ENCODE data around the gene NDST3.
"Not testable (repeated sequence)": the region's sequence is repeated elsewhere in the genome, so short reads cannot be mapped to it uniquely, and the experiment has no call there.

Gene NDST3

DNA sequence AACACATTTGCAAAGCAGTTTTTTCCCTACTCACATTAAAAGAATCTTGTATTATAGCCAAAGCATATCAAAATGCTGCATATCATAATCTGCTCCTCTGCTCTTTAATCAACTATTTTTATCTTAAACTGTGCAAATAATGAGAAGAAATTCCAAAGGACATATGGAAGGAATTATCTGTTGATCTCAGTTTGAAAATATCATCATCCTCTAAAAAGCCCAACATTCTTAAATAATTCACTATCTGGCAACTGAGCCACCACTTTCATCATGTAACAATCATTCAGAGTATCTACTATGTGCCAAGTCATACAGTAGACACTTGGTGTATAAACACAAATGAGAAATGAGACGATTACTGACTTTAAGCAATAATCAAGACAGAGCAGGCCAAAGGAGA, 255.5 kb downstream of the NDST3 start:
- H3K4ac ChIP-seq (ENCODE audit: low read length): no peak overlapping the region
- H3K14ac ChIP-seq (ENCODE audit: low read length): no peak overlapping the region
- H3K9me3 ChIP-seq (replicated peaks in 1 of 2; ENCODE audit: control insufficient read depth in 2 of 2, insufficient read depth in 1 of 2, low read depth in 1 of 2, low read length in 2 of 2): no peaks in the 10 kb centered on the region
- H3K18ac ChIP-seq (ENCODE audit: low read length): no peak overlapping the region
- no peak overlapping the region for H4K91ac ChIP-seq (ENCODE audit: low read depth, low read length, poor library complexity)
- no peak overlapping the region for H4K8ac ChIP-seq (ENCODE audit: low read depth, low read length)
- no peaks in the 10 kb centered on the region for H3K4me1 ChIP-seq (ENCODE audit: control insufficient read depth in 2 of 2, insufficient read depth in 1 of 2, low read depth in 1 of 2, low read length in 2 of 2)
- H3K36me3 ChIP-seq (replicated peaks in 1 of 2; ENCODE audit: control insufficient read depth in 2 of 2, insufficient read depth in 2 of 2, low read length in 2 of 2): no peaks in the 10 kb centered on the region
- no peak overlapping the region for H2AK5ac ChIP-seq (ENCODE audit: low read depth, low read length)
- DNase-seq (ENCODE audit: low spot score): no peak
- no peak overlapping the region for H3K9ac ChIP-seq (ENCODE audit: low read depth, low read length, poor library complexity)
- H3K27me3 ChIP-seq (ENCODE audit: control insufficient read depth in 3 of 3, insufficient read depth in 3 of 3, low read depth in 1 of 3, low read length in 3 of 3): no peaks in the 10 kb centered on the region
- H2AFZ ChIP-seq (ENCODE audit: low read length): no peak overlapping the region
- no CpG with 5 or more reads among the region's 1 CpG for whole genome bisulfite sequencing, 2 donors (ENCODE audit: extremely low coverage in 2 of 2, insufficient read length in 2 of 2, insufficient replicate concordance in 1 of 2)
- H3K27ac ChIP-seq (replicated peaks; ENCODE audit: low read length): no peak overlapping the region
- H3K4me3 ChIP-seq (ENCODE audit: low read length in 2 of 2): no peak overlapping the region
- H2BK120ac ChIP-seq (ENCODE audit: low read depth, low read length): no peak overlapping the region
- no peaks in the 10 kb centered on the region for H3K79me1 ChIP-seq (ENCODE audit: low read depth, low read length)
- no peak overlapping the region for H3K4me2 ChIP-seq (ENCODE audit: insufficient read depth, low read length, poor library complexity, severe bottlenecking)
- no peak overlapping the region for H2BK5ac ChIP-seq (ENCODE audit: low read length)
- no peak overlapping the region for H2BK12ac ChIP-seq (ENCODE audit: low read length)
- no peak overlapping the region for H3K23ac ChIP-seq (ENCODE audit: low read depth, low read length, poor library complexity)
- H2BK15ac ChIP-seq (ENCODE audit: low read length): no peak overlapping the region

DNA sequence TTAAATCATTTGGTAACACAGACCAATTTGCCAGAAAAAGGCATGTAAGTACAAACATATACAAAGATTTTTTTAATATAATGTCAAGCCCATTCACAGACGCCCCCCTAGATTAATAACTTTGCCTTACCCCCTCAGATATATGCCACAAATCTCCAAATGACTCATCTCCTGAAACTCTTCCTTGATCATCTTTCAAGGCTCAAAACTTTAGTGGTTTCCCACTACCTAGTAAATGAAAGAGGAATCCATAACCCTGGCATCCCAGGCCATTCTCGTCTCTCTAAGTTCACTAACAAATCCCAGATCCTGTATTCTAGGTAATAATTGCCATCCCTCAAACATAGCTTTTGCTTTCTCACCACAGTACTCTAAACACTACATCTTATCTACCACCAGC, 256.7 kb downstream of the NDST3 start:
- Histone ChIP-seq H3K14ac (ENCODE audit: low read length) (no peak overlapping the region), H3K23ac (ENCODE audit: low read depth, low read length, poor library complexity) (no peak overlapping the region), H3K36me3 (replicated peaks in 1 of 2; ENCODE audit: control insufficient read depth in 2 of 2, insufficient read depth in 2 of 2, low read length in 2 of 2) (no peaks in the 10 kb centered on the region), H3K27ac (replicated peaks; ENCODE audit: low read length) (no peak overlapping the region), H3K4ac (ENCODE audit: low read length) (no peak overlapping the region), H3K4me2 (ENCODE audit: insufficient read depth, low read length, poor library complexity, severe bottlenecking) (no peak overlapping the region), H2BK5ac (ENCODE audit: low read length) (no peak overlapping the region), H2AK5ac (ENCODE audit: low read depth, low read length) (no peak overlapping the region), H2BK15ac (ENCODE audit: low read length) (no peak overlapping the region), H4K91ac (ENCODE audit: low read depth, low read length, poor library complexity) (no peak overlapping the region), H3K9ac (ENCODE audit: low read depth, low read length, poor library complexity) (no peak overlapping the region), H4K8ac (ENCODE audit: low read depth, low read length) (no peak overlapping the region), H2BK12ac (ENCODE audit: low read length) (no peak overlapping the region), H3K9me3 (replicated peaks in 1 of 2; ENCODE audit: control insufficient read depth in 2 of 2, insufficient read depth in 1 of 2, low read depth in 1 of 2, low read length in 2 of 2) (no peaks in the 10 kb centered on the region), H3K27me3 (ENCODE audit: control insufficient read depth in 3 of 3, insufficient read depth in 3 of 3, low read depth in 1 of 3, low read length in 3 of 3) (no peaks in the 10 kb centered on the region), H3K4me3 (ENCODE audit: low read length in 2 of 2) (no peak overlapping the region), H2BK120ac (ENCODE audit: low read depth, low read length) (no peak overlapping the region), H3K18ac (ENCODE audit: low read length) (no peak overlapping the region), H3K79me1 (ENCODE audit: low read depth, low read length) (no peaks in the 10 kb centered on the region), H2AFZ (ENCODE audit: low read length) (peak overlapping the region; percentile 1), H3K4me1 (ENCODE audit: control insufficient read depth in 2 of 2, insufficient read depth in 1 of 2, low read depth in 1 of 2, low read length in 2 of 2) (no peaks in the 10 kb centered on the region)
- no peak for DNase-seq (ENCODE audit: low spot score)
- no CpG with 5 or more reads among the region's 2 CpGs for WGBS, 2 donors (ENCODE audit: extremely low coverage in 2 of 2, insufficient read length in 2 of 2, insufficient replicate concordance in 1 of 2)

DNA sequence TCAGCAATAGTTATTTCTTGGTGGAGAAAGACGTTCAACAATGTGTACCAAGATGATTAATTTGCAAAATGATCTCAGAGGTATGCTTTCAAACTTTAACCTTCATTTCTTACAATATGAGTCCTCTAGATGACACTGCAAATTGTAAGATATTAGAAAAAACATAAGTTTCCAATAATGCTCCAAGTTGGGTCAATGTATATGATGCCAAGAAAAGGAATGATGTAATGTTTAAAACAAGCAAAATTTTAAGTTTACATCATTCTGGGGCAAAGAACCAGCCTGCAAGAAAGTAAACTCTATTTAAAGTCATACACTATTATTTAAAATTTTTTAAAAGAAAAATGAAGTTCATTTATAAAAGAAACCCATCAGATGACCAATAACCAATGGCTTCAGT, 262.4 kb downstream of the NDST3 start:
- no peak overlapping the region for H3K14ac ChIP-seq (ENCODE audit: low read length)
- no peak overlapping the region for H3K4me3 ChIP-seq (ENCODE audit: low read length in 2 of 2)
- no peak overlapping the region for H3K4ac ChIP-seq (ENCODE audit: low read length)
- H2AK5ac ChIP-seq (ENCODE audit: low read depth, low read length): no peak overlapping the region
- no peak overlapping the region for H2BK15ac ChIP-seq (ENCODE audit: low read length)
- no peak overlapping the region for H3K27ac ChIP-seq (replicated peaks; ENCODE audit: low read length)
- H3K79me1 ChIP-seq (ENCODE audit: low read depth, low read length): no peaks in the 10 kb centered on the region
- H3K9ac ChIP-seq (ENCODE audit: low read depth, low read length, poor library complexity): no peak overlapping the region
- no peak overlapping the region for H2BK12ac ChIP-seq (ENCODE audit: low read length)
- DNase-seq (ENCODE audit: low spot score): no peak
- no peaks in the 10 kb centered on the region for H3K9me3 ChIP-seq (replicated peaks in 1 of 2; ENCODE audit: control insufficient read depth in 2 of 2, insufficient read depth in 1 of 2, low read depth in 1 of 2, low read length in 2 of 2)
- H2BK5ac ChIP-seq (ENCODE audit: low read length): no peak overlapping the region
- no peak overlapping the region for H3K18ac ChIP-seq (ENCODE audit: low read length)
- no peak overlapping the region for H3K4me2 ChIP-seq (ENCODE audit: insufficient read depth, low read length, poor library complexity, severe bottlenecking)
- H3K27me3 ChIP-seq (ENCODE audit: control insufficient read depth in 3 of 3, insufficient read depth in 3 of 3, low read depth in 1 of 3, low read length in 3 of 3): no peaks in the 10 kb centered on the region
- no peak overlapping the region for H4K91ac ChIP-seq (ENCODE audit: low read depth, low read length, poor library complexity)
- H3K36me3 ChIP-seq (replicated peaks in 1 of 2; ENCODE audit: control insufficient read depth in 2 of 2, insufficient read depth in 2 of 2, low read length in 2 of 2): no peaks in the 10 kb centered on the region
- H2BK120ac ChIP-seq (ENCODE audit: low read depth, low read length): no peak overlapping the region
- H4K8ac ChIP-seq (ENCODE audit: low read depth, low read length): no peak overlapping the region
- no peaks in the 10 kb centered on the region for H3K4me1 ChIP-seq (ENCODE audit: control insufficient read depth in 2 of 2, insufficient read depth in 1 of 2, low read depth in 1 of 2, low read length in 2 of 2)
- H3K23ac ChIP-seq (ENCODE audit: low read depth, low read length, poor library complexity): no peak overlapping the region
- WGBS, 2 donors (ENCODE audit: extremely low coverage in 2 of 2, insufficient read length in 2 of 2, insufficient replicate concordance in 1 of 2): no CpG with 5 or more reads among the region's 1 CpG
- H2AFZ ChIP-seq (ENCODE audit: low read length): no peak overlapping the region

DNA sequence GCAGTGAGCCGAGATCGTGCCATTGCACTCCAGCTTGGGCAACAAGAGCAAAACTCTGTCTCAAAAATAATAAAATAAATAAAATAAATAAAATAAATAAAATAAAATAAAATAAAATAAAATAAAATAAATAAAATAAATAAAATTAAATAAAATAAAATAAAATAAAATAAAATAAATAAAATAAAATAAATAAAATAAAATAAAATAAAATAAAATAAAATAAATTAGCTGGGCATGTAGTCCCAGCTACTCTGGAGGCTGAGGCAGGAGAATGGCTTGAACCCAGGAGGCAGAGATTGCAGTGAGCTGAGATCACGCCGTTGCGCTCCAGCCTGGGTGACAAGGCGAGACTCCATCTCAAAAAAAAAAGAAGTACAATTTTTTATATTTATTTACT, 265.3 kb downstream of the NDST3 start:
- not testable (repeated sequence) for H2BK12ac ChIP-seq (ENCODE audit: low read length); H3K27ac ChIP-seq (replicated peaks; ENCODE audit: low read length); H3K36me3 ChIP-seq (replicated peaks in 1 of 2; ENCODE audit: control insufficient read depth in 2 of 2, insufficient read depth in 2 of 2, low read length in 2 of 2); H2AFZ ChIP-seq (ENCODE audit: low read length); H3K4me2 ChIP-seq (ENCODE audit: insufficient read depth, low read length, poor library complexity, severe bottlenecking); H3K4me3 ChIP-seq (ENCODE audit: low read length in 2 of 2); H3K14ac ChIP-seq (ENCODE audit: low read length); H2BK15ac ChIP-seq (ENCODE audit: low read length); H3K4me1 ChIP-seq (ENCODE audit: control insufficient read depth in 2 of 2, insufficient read depth in 1 of 2, low read depth in 1 of 2, low read length in 2 of 2); H3K18ac ChIP-seq (ENCODE audit: low read length); H3K27me3 ChIP-seq (ENCODE audit: control insufficient read depth in 3 of 3, insufficient read depth in 3 of 3, low read depth in 1 of 3, low read length in 3 of 3); H4K8ac ChIP-seq (ENCODE audit: low read depth, low read length); H3K79me1 ChIP-seq (ENCODE audit: low read depth, low read length); DNase-seq (ENCODE audit: low spot score); H4K91ac ChIP-seq (ENCODE audit: low read depth, low read length, poor library complexity); H3K4ac ChIP-seq (ENCODE audit: low read length); H2BK5ac ChIP-seq (ENCODE audit: low read length); H3K9me3 ChIP-seq (replicated peaks in 1 of 2; ENCODE audit: control insufficient read depth in 2 of 2, insufficient read depth in 1 of 2, low read depth in 1 of 2, low read length in 2 of 2); H2AK5ac ChIP-seq (ENCODE audit: low read depth, low read length); H2BK120ac ChIP-seq (ENCODE audit: low read depth, low read length); H3K9ac ChIP-seq (ENCODE audit: low read depth, low read length, poor library complexity); H3K23ac ChIP-seq (ENCODE audit: low read depth, low read length, poor library complexity)
- no CpG with 5 or more reads among the region's 6 CpGs for WGBS, 2 donors (ENCODE audit: extremely low coverage in 2 of 2, insufficient read length in 2 of 2, insufficient replicate concordance in 1 of 2)
